HEK293T (cell line): Measurements from ENCODE around the gene UBAC1.
"Not testable (repeated sequence)": the region's sequence is repeated elsewhere in the genome, so short reads cannot be mapped to it uniquely, and the experiment has no call there.

Experiments used
- CTCF ChIA-PET: fragments of 350-600 bp; formaldehyde crosslinking; extraction: SDS; loops from one replicate; lab custom pipeline; 2021; ENCODE audit warnings: antibody characterized with exemption, inconsistent platforms; lab: Yijun Ruan, JAX
- POLR2A ChIA-PET: fragments of 350-600 bp; formaldehyde crosslinking; extraction: SDS; loops from one replicate; lab custom pipeline; 2020; ENCODE audit warnings: antibody characterized with exemption, inconsistent platforms; lab: Yijun Ruan, JAX
- DNase-seq: peaks from one replicate; pipeline ENCODE4 v3.0.0; 2012; ENCODE audit warnings: mixed read lengths; ENCODE audit errors: extremely low spot score
- ARNT ChIP-seq: fragments of 450-650 bp; IDR thresholded peaks from 2 replicates; pipeline ENCODE4 v1.6.1; 2017; ENCODE audit warnings: mild to moderate bottlenecking
- BHLHE40 ChIP-seq: fragments of 450-650 bp; IDR thresholded peaks from 2 replicates; pipeline ENCODE4 v1.6.1; 2016; ENCODE audit warnings: mild to moderate bottlenecking, moderate library complexity, borderline replicate concordance
- CTBP1 ChIP-seq: fragments of 450-650 bp; IDR thresholded peaks from 2 replicates; pipeline ENCODE4 v1.6.1; 2016; ENCODE audit warnings: borderline replicate concordance
- ELF4 ChIP-seq: fragments of 450-650 bp; IDR thresholded peaks from 2 replicates; pipeline ENCODE4 v1.6.1; 2017; ENCODE audit warnings: antibody characterized with exemption
- FOXA1 ChIP-seq: fragments of 450-650 bp; IDR thresholded peaks from 2 replicates; pipeline ENCODE4 v1.6.1; 2016; ENCODE audit warnings: mild to moderate bottlenecking
- FOXK2 ChIP-seq: fragments of 450-650 bp; IDR thresholded peaks from 2 replicates; pipeline ENCODE4 v1.6.1; 2016; ENCODE audit warnings: mild to moderate bottlenecking
- FOXM1 ChIP-seq: fragments of 450-650 bp; IDR thresholded peaks from 2 replicates; pipeline ENCODE4 v1.6.1; 2017; ENCODE audit warnings: mild to moderate bottlenecking, borderline replicate concordance
- HDGF ChIP-seq: fragments of 450-650 bp; IDR thresholded peaks from 2 replicates; pipeline ENCODE4 v1.6.1; 2017; ENCODE audit warnings: antibody characterized with exemption, borderline replicate concordance
- L3MBTL2 ChIP-seq: fragments of 450-650 bp; conservative IDR thresholded peaks from 2 replicates; pipeline ENCODE4 v1.6.1; 2016; ENCODE audit warnings: mild to moderate bottlenecking
- LEF1 ChIP-seq: fragments of 450-650 bp; IDR thresholded peaks from 2 replicates; pipeline ENCODE4 v1.6.1; 2017; ENCODE audit warnings: mild to moderate bottlenecking, borderline replicate concordance
- NFRKB ChIP-seq: fragments of 450-650 bp; IDR thresholded peaks from 2 replicates; pipeline ENCODE4 v1.6.1; 2016; ENCODE audit warnings: mild to moderate bottlenecking, moderate library complexity
- PKNOX1 ChIP-seq: fragments of 450-650 bp; IDR thresholded peaks from 2 replicates; pipeline ENCODE4 v1.6.1; 2016
- SP1 ChIP-seq: fragments of 450-650 bp; IDR thresholded peaks from 2 replicates; pipeline ENCODE4 v1.6.1; 2017
- SUZ12 ChIP-seq: fragments of 450-650 bp; IDR thresholded peaks from 2 replicates; pipeline ENCODE4 v1.6.1; 2016; ENCODE audit warnings: mild to moderate bottlenecking
- TARDBP ChIP-seq: fragments of 450-650 bp; IDR thresholded peaks from 2 replicates; pipeline ENCODE4 v1.6.1; 2016
- ZNF384 ChIP-seq: fragments of 450-650 bp; IDR thresholded peaks from 2 replicates; pipeline ENCODE4 v1.6.1; 2016

Gene UBAC1

GRCh38 chr9:135914921-135915320 is 46.3 kb downstream of the UBAC1 start:
- DNase-seq: no peak
- TF ChIP-seq SUZ12 (no peak), FOXK2 (no peak)
- ChIA-PET CTCF (no interaction called here), POLR2A (no interaction called here)

- CTCF ChIA-PET, POLR2A ChIA-PET, DNase-seq: not testable (repeated sequence)
Observed at GRCh38 chr9:135911233-135911632, 49.9 kb downstream of the UBAC1 start.

GRCh38 chr9:135910757-135911156 is 50.4 kb downstream of the UBAC1 start:
- TF ChIP-seq ELF4 (no peak), PKNOX1 (no peak), NFRKB (no peak), ZNF384 (no peak), BHLHE40 (no peak), LEF1 (no peak), FOXA1 (no peak), HDGF (no peak), SP1 (no peak), FOXK2 (no peak), ARNT (no peak)
- POLR2A ChIA-PET: no interaction called here
- DNase-seq: no peak
- CTCF ChIA-PET: interaction anchor here (0.7 kb wide), 1 partner anchor 29 kb away, joined by 3 read pairs; no protein-coding TSS in a partner anchor

GRCh38 chr9:135910216-135910615 is 51.0 kb downstream of the UBAC1 start:
- DNase-seq: no peak
- CTCF ChIA-PET: interaction anchor here (0.7 kb wide), 1 partner anchor 30 kb away, joined by 3 read pairs; no protein-coding TSS in a partner anchor
- TF ChIP-seq NFRKB (no peak), FOXK2 (no peak), ARNT (no peak), TARDBP (no peak), ZNF384 (no peak), FOXM1 (no peak)
- POLR2A ChIA-PET: no interaction called here

GRCh38 chr9:135909371-135909770 is 51.8 kb downstream of the UBAC1 start:
- TF ChIP-seq SP1: no peak
- no peak for TF ChIP-seq FOXM1
- TF ChIP-seq FOXA1: no peak
- TF ChIP-seq SUZ12: no peak
- ChIA-PET CTCF (no interaction called here), POLR2A (no interaction called here)
- no peak for DNase-seq

- DNase-seq: no peak
- POLR2A ChIA-PET: no interaction called here
- CTCF ChIA-PET: no interaction called here
- TF ChIP-seq ZNF384 (no peak), SUZ12 (no peak), BHLHE40 (no peak), ELF4 (no peak), CTBP1 (no peak), NFRKB (no peak), FOXA1 (no peak), L3MBTL2 (no peak), HDGF (no peak), TARDBP (no peak), FOXM1 (no peak), LEF1 (no peak), ARNT (no peak), PKNOX1 (no peak), FOXK2 (no peak), SP1 (no peak)
Observed at GRCh38 chr9:135908754-135909204, 52.4 kb downstream of the UBAC1 start.

- peak; percentile 89 for TF ChIP-seq L3MBTL2
- no peak for TF ChIP-seq PKNOX1
- ChIA-PET POLR2A (no interaction called here), CTCF (no interaction called here)
- DNase-seq: no peak
Observed at GRCh38 chr9:135908093-135908753, 53.0 kb downstream of the UBAC1 start.
